ENCODE data around the gene SLC38A5. TPM values are rescaled to one million over a fixed set of nuclear protein-coding genes. Genes with fewer than 3 reads are reported as not detected.
A peak's percentile ranks its signal among the peaks of the same experiment; 100 is the strongest.

SLC38A5 gene
- total and polyA plus RNA-seq, 9 of the 15 experiments (the other 6 are each of a cell fraction or from before 2014, with no cell fraction given) = 9.3 to 228 (median 142) TPM

DNA sequence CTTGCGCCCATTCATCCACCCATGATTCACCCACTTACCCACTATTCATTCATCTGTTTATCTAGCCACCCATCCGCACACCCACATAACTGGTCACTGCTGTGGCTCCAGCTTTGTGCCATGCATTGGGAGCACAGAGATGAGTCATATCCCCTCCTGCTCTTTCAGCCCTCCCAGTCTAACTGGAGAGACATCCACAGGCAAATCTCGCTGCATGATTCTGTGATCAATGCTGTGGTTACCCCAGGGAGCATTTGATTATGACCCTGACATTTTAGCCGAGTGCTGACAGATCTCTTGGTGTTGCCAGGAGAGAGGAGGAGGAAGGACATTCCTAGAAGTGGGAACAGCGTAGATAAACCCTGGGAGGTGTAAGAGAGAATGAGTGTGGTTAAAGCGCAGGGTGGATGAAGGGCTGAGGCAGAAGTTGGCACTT is 28.3 kb upstream of the SLC38A5 start (continued):
- TF ChIP-seq NR2F6 (CRISPR knock-in tag; IDR thresholded peaks at IDR 0.05) = no peak
- peak; percentile 47 for TF ChIP-seq ARID1B (IDR thresholded peaks at IDR 0.05)
- TF ChIP-seq ELF1 (tag; IDR thresholded peaks at IDR 0.05) = no peak
- no peak for TF ChIP-seq RBFOX2 (IDR thresholded peaks at IDR 0.05; ENCODE audit: low read depth, low read length)
- TF ChIP-seq, protein P1, sequence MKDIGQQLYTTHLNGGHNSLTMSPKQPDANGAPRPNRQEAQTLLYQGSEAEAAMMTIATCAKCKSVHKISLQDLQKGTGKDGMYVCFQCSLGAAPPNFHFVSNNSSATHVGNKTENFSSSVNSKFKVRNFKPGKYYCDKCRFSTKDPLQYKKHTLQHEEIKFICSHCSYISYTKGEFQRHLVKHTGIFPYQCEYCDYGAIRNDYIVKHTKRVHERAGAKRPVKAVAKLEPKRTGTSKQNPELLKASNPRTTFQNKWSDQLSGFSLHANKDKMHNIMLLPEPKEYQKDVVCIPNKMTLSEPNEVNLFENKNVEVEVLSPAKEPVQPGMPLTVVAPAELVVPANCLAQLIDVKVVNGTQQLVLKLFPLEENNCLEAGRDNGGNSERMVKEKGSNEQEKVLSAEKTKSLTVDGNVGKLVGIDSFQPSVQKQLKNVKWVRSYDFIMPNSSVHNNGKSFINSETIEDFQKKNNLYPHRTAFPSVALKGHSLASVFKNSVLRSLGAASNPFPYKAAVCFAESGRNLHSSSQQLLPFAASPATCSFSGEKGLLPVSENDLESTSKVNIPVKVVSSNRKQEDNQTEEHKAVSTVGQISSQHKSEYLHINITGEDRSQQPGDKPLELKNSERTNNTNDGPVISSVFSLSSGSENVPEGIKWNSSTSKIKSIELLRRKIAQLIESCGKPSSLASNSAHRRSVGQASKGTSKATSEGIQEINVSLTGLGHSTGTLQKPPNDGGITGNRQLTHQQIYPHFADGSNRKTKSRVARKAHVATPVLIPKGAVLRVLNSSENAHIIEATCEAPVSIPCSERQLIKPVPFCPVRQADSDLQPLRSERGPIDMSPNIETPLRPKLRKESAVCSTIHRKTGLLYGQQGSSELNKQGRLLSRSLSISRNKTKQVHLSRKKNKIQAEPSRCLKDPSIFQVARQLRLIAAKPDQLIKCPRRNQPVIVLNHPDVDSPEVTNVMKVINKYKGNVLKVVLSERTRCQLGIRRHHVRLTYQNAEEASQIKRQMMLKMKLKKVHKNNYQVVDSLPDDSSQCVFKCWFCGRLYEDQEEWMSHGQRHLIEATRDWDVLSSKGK (CRISPR knock-in tag; IDR thresholded peaks at IDR 0.05) = no peak
- TF ChIP-seq PCBP2 (IDR thresholded peaks at IDR 0.05; ENCODE audit: low read depth, low read length, poor library complexity, severe bottlenecking) = no peak
- no peak for TF ChIP-seq CHCHD3 (CRISPR knock-in tag; IDR thresholded peaks at IDR 0.05)
- no peak for TF ChIP-seq ZKSCAN1 (IDR thresholded peaks at IDR 0.05; ENCODE audit: low read depth, low read length)
- peak; percentile 59; the same call in 1 of the 2 replicates for TF ChIP-seq CBFA2T3 (IDR thresholded peaks at IDR 0.05)
- peak; percentile 59 for TF ChIP-seq FOSL1 (tag; conservative IDR thresholded peaks at IDR 0.05)
- TF ChIP-seq JUND (IDR thresholded peaks at IDR 0.05; ENCODE audit: borderline replicate concordance, low read depth, low read length) = peak; percentile 68
- TF ChIP-seq JUND (tag; IDR thresholded peaks at IDR 0.05; ENCODE audit: borderline replicate concordance, low read depth, low read length) = no peak
- no peak for TF ChIP-seq PURB (CRISPR knock-in tag; IDR thresholded peaks at IDR 0.05; ENCODE audit: low read depth)
- TF ChIP-seq ZBTB11 (CRISPR knock-in tag; IDR thresholded peaks at IDR 0.05) = no peak
- no peak for TF ChIP-seq POLR2AphosphoS5 (IDR thresholded peaks at IDR 0.05; ENCODE audit: control insufficient read depth, insufficient read depth, low read depth, low read length)
- TF ChIP-seq ATF3 (IDR thresholded peaks at IDR 0.05) = peak; percentile 72
- TF ChIP-seq ATF3 (CRISPR knock-in tag; conservative IDR thresholded peaks at IDR 0.05) = no peak
- 0 out of 4 replicates have a peak, but pooled peaks of 1 of the 2 experiments have one; percentile 22 for TF ChIP-seq HDAC1 (IDR thresholded peaks at IDR 0.05)
- TF ChIP-seq, protein P2, sequence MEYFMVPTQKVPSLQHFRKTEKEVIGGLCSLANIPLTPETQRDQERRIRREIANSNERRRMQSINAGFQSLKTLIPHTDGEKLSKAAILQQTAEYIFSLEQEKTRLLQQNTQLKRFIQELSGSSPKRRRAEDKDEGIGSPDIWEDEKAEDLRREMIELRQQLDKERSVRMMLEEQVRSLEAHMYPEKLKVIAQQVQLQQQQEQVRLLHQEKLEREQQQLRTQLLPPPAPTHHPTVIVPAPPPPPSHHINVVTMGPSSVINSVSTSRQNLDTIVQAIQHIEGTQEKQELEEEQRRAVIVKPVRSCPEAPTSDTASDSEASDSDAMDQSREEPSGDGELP (CRISPR knock-in tag; IDR thresholded peaks at IDR 0.05; ENCODE audit: borderline replicate concordance) = no peak

All from K562 (cell line).